IMR-90 (cell line): ENCODE results near the gene SLC33A1. TPM values are rescaled to one million over a fixed set of nuclear protein-coding genes. Genes with fewer than 3 reads are reported as not detected.
"Not testable (repeated sequence)": the region's sequence is repeated elsewhere in the genome, so short reads cannot be mapped to it uniquely, and the experiment has no call there.

Source experiments
- ATAC-seq: fragments of 200-7000 bp; cut with Tn5 transposase; 2 replicates; pipeline ENCODE4 v1.9.1; 2020; ENCODE audit warnings: low read depth, mild to moderate bottlenecking, moderate library complexity
- BruUV-seq: library from RNA; stranded (reverse); fragments of 400-500 nt; replicated peaks from 2 replicates; lab custom pipeline; 2021; lab: Mats Ljungman, UMichigan
- CTCF ChIA-PET: fragments of 300-600 bp; formaldehyde crosslinking; extraction: SDS; loops from one replicate; lab custom pipeline; 2021; ENCODE audit warnings: antibody characterized with exemption; lab: Yijun Ruan, JAX
- POLR2A ChIA-PET: fragments of 300-600 bp; sonication (Branson Sonifier 250); formaldehyde crosslinking; loops from one replicate; lab custom pipeline; 2022; ENCODE audit warnings: antibody characterized with exemption; ENCODE audit not compliant: unreplicated experiment; lab: Charles Lee
- DNase-seq: peaks from one replicate; pipeline ENCODE4 v3.0.0; 2013
- H2AFZ ChIP-seq: replicated peaks from 2 replicates; pipeline ENCODE3; 2013; ENCODE audit warnings: low read length, mild to moderate bottlenecking; ENCODE audit not compliant: poor library complexity
- H2AK5ac ChIP-seq: 2 replicates; pipeline ENCODE4 v1.6.1; 2013; ENCODE audit warnings: low read depth, low read length, inconsistent platforms
- H2AK9ac ChIP-seq: replicated peaks from 2 replicates; pipeline ENCODE3; 2013; ENCODE audit warnings: mild to moderate bottlenecking, low read depth, low read length, moderate library complexity; ENCODE audit not compliant: poor library complexity
- H2BK120ac ChIP-seq: 2 replicates; pipeline ENCODE4 v1.6.1; 2013; ENCODE audit warnings: low read depth, low read length, inconsistent platforms
- H2BK15ac ChIP-seq: 3 replicates; pipeline ENCODE4 v1.6.1; 2013; ENCODE audit warnings: low read depth, low read length, inconsistent platforms
- H2BK20ac ChIP-seq: 2 replicates; pipeline ENCODE4 v1.6.1; 2013; ENCODE audit warnings: low read depth, mild to moderate bottlenecking, inconsistent platforms, low read length, moderate library complexity
- H2BK5ac ChIP-seq: 2 replicates; pipeline ENCODE4 v1.6.1; 2013; ENCODE audit warnings: mild to moderate bottlenecking, low read depth, low read length, inconsistent platforms; ENCODE audit not compliant: poor library complexity, severe bottlenecking
- H3K14ac ChIP-seq: replicated peaks from 2 replicates; pipeline ENCODE4 v1.6.1; 2013; ENCODE audit warnings: low read depth, low read length, inconsistent platforms
- H3K18ac ChIP-seq: 2 replicates; pipeline ENCODE4 v1.6.1; 2013; ENCODE audit warnings: low read depth, low read length, control low read depth
- H3K23ac ChIP-seq: 2 replicates; pipeline ENCODE4 v1.6.1; 2013; ENCODE audit warnings: low read depth, low read length, inconsistent platforms
- H3K27ac ChIP-seq: 2 replicates; pipeline ENCODE4 v1.5.1; 2013; ENCODE audit warnings: mild to moderate bottlenecking, control low read depth, low read length; ENCODE audit not compliant: insufficient read depth
- H3K27me3 ChIP-seq: 2 replicates; pipeline ENCODE4 v1.6.1; 2013; ENCODE audit warnings: low read length; ENCODE audit not compliant: control insufficient read depth, insufficient read depth
- H3K36me3 ChIP-seq: 2 replicates; pipeline ENCODE4 v1.6.1; 2013; ENCODE audit warnings: low read length, mixed read lengths; ENCODE audit not compliant: control insufficient read depth, insufficient read depth
- H3K4ac ChIP-seq: 2 replicates; pipeline ENCODE4 v1.6.1; 2013; ENCODE audit warnings: low read depth, low read length, inconsistent platforms
- H3K4me1 ChIP-seq: 2 replicates; pipeline ENCODE4 v1.6.1; 2013; ENCODE audit warnings: low read length, mixed read lengths; ENCODE audit not compliant: control insufficient read depth, insufficient read depth
- H3K4me2 ChIP-seq: 2 replicates; pipeline ENCODE4 v1.6.1; 2013; ENCODE audit warnings: low read depth, mild to moderate bottlenecking, control low read depth, low read length, moderate library complexity
- H3K4me3 ChIP-seq: 2 replicates; pipeline ENCODE4 v1.5.1; 2013; ENCODE audit warnings: low read depth, mild to moderate bottlenecking, control low read depth, low read length, moderate library complexity; ENCODE audit not compliant: insufficient read depth
- H3K56ac ChIP-seq: 2 replicates; pipeline ENCODE4 v1.6.1; 2013; ENCODE audit warnings: low read length, inconsistent platforms; ENCODE audit not compliant: insufficient read depth; ENCODE audit errors: extremely low read depth
- H3K79me1 ChIP-seq, 2 experiments: 2 replicates each; pipeline ENCODE4 v1.6.1; 2013; ENCODE audit warnings: low read length in 2 of 2, inconsistent platforms in 1 of 2, low read depth in 1 of 2
- H3K9ac ChIP-seq: 2 replicates; pipeline ENCODE4 v1.6.1; 2013; ENCODE audit warnings: low read depth, low read length, control low read depth
- H3K9me1 ChIP-seq: 2 replicates; pipeline ENCODE4 v1.6.1; 2013; ENCODE audit warnings: low read length, inconsistent platforms; ENCODE audit not compliant: insufficient read depth
- H3K9me3 ChIP-seq: 2 replicates; pipeline ENCODE4 v1.6.1; 2013; ENCODE audit warnings: low read length; ENCODE audit not compliant: control insufficient read depth, insufficient read depth
- H4K20me1 ChIP-seq: 2 replicates; pipeline ENCODE4 v1.6.1; 2013; ENCODE audit warnings: low read length, inconsistent platforms; ENCODE audit not compliant: insufficient read depth
- H4K5ac ChIP-seq: 2 replicates; pipeline ENCODE4 v1.6.1; 2013; ENCODE audit warnings: mild to moderate bottlenecking, low read depth, low read length, control low read depth
- H4K8ac ChIP-seq, 2 experiments: 2 replicates each; pipeline ENCODE4 v1.6.1; 2013; ENCODE audit warnings: low read depth in 2 of 2, low read length in 2 of 2, control low read depth in 1 of 2, inconsistent platforms in 1 of 2
- H4K91ac ChIP-seq: 2 replicates; pipeline ENCODE4 v1.6.1; 2013; ENCODE audit warnings: low read depth, low read length, inconsistent platforms; ENCODE audit not compliant: insufficient read depth
- WGBS, 2 experiments: methylation state at CpG; one replicate each; pipeline versions ENCODE4 v1.1.5 to v1.1.7; 2013; ENCODE audit warnings: missing lambda C conversion rate in 2 of 2; ENCODE audit not compliant: insufficient read length in 1 of 2; ENCODE audit errors: extremely low coverage in 2 of 2; 5-methylcytosine and 5-hydroxymethylcytosine counted together
- dilution Hi-C: fragments of 300-500 bp; cut with HindIII; formaldehyde crosslinking; loops from one replicate; pipeline ENCODE4 v1.14.3; 2018; ENCODE audit warnings: low sequenced_read_pairs; ENCODE audit not compliant: unreplicated experiment
- in situ Hi-C: fragments of 300-500 bp; cut with MboI; formaldehyde crosslinking; loops from 3 replicates; pipeline ENCODE4 v1.14.3; 2019; ENCODE audit warnings: low sequenced_read_pairs, inconsistent platforms, mixed read lengths
- intact Hi-C: fragments of 100-400 bp; cut with micrococcal nuclease; formaldehyde crosslinking; loops from 2 replicates; pipeline ENCODE4 v1.10.0; 2022
- polyA plus RNA-seq, 3 experiments: library from polyadenylated mRNA; depleted of rRNA; stranded (reverse); fragments of >200 nt; gene quantifications; 2 replicates each; pipeline ENCODE4 v1.2.3, GENCODE V29; 2012; ENCODE audit warnings: low replicate concordance in 1 of 3
- total RNA-seq: library from RNA; depleted of rRNA; stranded (reverse); fragments of >200 nt; gene quantifications from 2 replicates; pipeline ENCODE4 v1.2.3, GENCODE V29; 2012
- TF ChIP-seq, protein P1 (sequence below): fragments of 150-350 bp; IDR thresholded peaks from 2 replicates; pipeline ENCODE4 v1.6.1; 2016; ENCODE audit warnings: low read depth, mild to moderate bottlenecking, low read length, moderate library complexity, borderline replicate concordance

SLC33A1 gene
- total and polyA plus RNA-seq, 2 of the 4 experiments (the other 2 are of a cell fraction): 12.9 to 32.4 TPM

DNA sequence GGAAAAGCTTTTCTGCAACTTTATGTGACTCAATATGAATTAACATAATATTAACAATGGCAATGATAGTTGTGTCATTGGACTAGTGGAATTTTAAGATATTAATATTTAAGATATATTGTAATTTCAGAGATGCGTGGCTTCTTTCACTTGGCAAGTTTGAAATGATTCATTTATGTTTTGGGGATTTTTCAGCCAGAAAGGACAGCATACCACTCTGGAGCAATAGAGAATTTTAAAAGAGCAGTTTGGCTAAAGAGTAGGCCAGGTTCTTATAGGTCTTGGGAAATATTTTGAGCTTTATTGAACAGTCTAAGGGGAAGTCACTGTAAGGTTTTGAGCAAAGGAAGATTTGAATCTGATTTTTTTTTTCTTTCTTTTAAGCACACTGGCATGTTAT, 32.7 kb upstream of the SLC33A1 start:
- no peak overlapping the region for H2BK120ac ChIP-seq
- peaks cover 6% of the 10 kb centered on the region for H3K4me1 ChIP-seq
- H3K9me3 ChIP-seq: no peaks in the 10 kb centered on the region
- H2BK5ac ChIP-seq: no peak overlapping the region
- H3K27me3 ChIP-seq: no peaks in the 10 kb centered on the region
- H3K56ac ChIP-seq: no peak overlapping the region
- peaks cover 3 to 49% of the 10 kb centered on the region in 2 experiments; a peak in 3 of 4 replicates for H3K79me1 ChIP-seq
- no peak for ATAC-seq
- no peak overlapping the region; a peak in 1 of 4 replicates for H4K8ac ChIP-seq
- no peak overlapping the region for H3K23ac ChIP-seq
- no peak overlapping the region for H2AK5ac ChIP-seq
- no peak overlapping the region for H4K91ac ChIP-seq
- peaks cover 22% of the 10 kb centered on the region for H4K20me1 ChIP-seq
- H2BK20ac ChIP-seq: no peak overlapping the region
- no peak overlapping the region for H3K4me2 ChIP-seq
- no peak overlapping the region for H3K9ac ChIP-seq
- H3K27ac ChIP-seq: no peak overlapping the region
- H3K18ac ChIP-seq: no peak overlapping the region
- no peak for DNase-seq
- CTCF ChIA-PET: interaction anchor here (0.6 kb wide), 1 partner anchor 369 kb away, joined by 3 read pairs; no protein-coding TSS in a partner anchor
- no peak overlapping the region for H3K4ac ChIP-seq
- TF ChIP-seq, protein P1, sequence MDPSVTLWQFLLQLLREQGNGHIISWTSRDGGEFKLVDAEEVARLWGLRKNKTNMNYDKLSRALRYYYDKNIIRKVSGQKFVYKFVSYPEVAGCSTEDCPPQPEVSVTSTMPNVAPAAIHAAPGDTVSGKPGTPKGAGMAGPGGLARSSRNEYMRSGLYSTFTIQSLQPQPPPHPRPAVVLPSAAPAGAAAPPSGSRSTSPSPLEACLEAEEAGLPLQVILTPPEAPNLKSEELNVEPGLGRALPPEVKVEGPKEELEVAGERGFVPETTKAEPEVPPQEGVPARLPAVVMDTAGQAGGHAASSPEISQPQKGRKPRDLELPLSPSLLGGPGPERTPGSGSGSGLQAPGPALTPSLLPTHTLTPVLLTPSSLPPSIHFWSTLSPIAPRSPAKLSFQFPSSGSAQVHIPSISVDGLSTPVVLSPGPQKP: no peak
- WGBS, 2 experiments: no CpG with 5 or more reads among the region's 1 CpG
- H2AK9ac ChIP-seq: no peak overlapping the region
- in situ Hi-C loops: no loop called here
- no peak overlapping the region for H4K5ac ChIP-seq
- no peak overlapping the region for H2AFZ ChIP-seq
- no peak overlapping the region for H3K14ac ChIP-seq
- intact Hi-C loops: no loop called here
- no peak overlapping the region for H2BK15ac ChIP-seq
- dilution Hi-C loops: no loop called here
- no peaks in the 10 kb centered on the region for H3K36me3 ChIP-seq
- H3K4me3 ChIP-seq: no peak overlapping the region
- no TSS peak for BruUV-seq
- peaks cover 4% of the 10 kb centered on the region; the same call in 1 of the 2 replicates for H3K9me1 ChIP-seq
- POLR2A ChIA-PET: no interaction called here

DNA sequence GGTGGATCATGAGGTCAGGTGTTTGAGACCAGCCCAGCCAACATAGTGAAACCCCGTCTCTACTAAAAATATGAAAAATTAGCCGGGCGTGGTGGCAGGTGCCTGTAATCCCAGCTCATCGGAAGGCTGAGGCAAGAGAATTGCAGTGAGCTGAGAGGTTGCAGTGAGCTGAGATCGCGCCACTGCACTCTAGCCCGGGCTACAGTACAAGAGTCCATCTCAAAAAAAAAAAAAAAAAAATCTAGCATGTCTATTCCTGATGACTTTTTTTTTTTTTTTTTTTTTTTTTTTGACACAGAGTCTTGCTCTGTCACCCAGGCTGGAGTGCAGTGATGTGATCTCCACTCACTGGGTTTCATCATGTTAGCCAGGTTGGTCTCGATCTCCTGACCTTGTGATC, 32.1 kb upstream of the SLC33A1 start:
- H3K14ac ChIP-seq, H2AK5ac ChIP-seq, H3K9ac ChIP-seq, H3K4ac ChIP-seq, H3K18ac ChIP-seq, H3K23ac ChIP-seq, H3K56ac ChIP-seq, H3K4me1 ChIP-seq, in situ Hi-C loops, H2BK20ac ChIP-seq, H3K27ac ChIP-seq, H3K4me2 ChIP-seq, BruUV-seq, H3K9me1 ChIP-seq, H4K5ac ChIP-seq, H2BK5ac ChIP-seq, H4K91ac ChIP-seq, H3K4me3 ChIP-seq, H3K36me3 ChIP-seq, H2BK120ac ChIP-seq, DNase-seq, ATAC-seq, H2BK15ac ChIP-seq, H3K27me3 ChIP-seq, H2AFZ ChIP-seq, H2AK9ac ChIP-seq, H3K9me3 ChIP-seq, intact Hi-C loops, H4K8ac ChIP-seq, dilution Hi-C loops: not testable (repeated sequence)
- H3K79me1 ChIP-seq: peaks cover 0 to 49% of the 10 kb centered on the region in 2 experiments; a peak in 2 of 4 replicates
- CTCF ChIA-PET: interaction anchor here (0.6 kb wide), 1 partner anchor 370 kb away, joined by 3 read pairs; no protein-coding TSS in a partner anchor
- POLR2A ChIA-PET: interaction anchor here (0.6 kb wide), 1 partner anchor 8 kb away, joined by 6 read pairs; no protein-coding TSS in a partner anchor
- H4K20me1 ChIP-seq: peaks cover 28% of the 10 kb centered on the region
- WGBS, 2 experiments: 100% methylated on average over 4 of the region's 8 CpGs; no CpG with 5 or more reads in 1 of the 2 experiments
